Measurements from ENCODE around the gene SFSWAP.

Gene SFSWAP

GRCh38 chr12:131683266-131684014, 27.4 kb upstream of the SFSWAP start:
- peak overlapping the region in 1 of 2 donors; percentile 2 for H3K4me3 Mint-ChIP-seq
- peak overlapping the region in 1 of 2 donors; percentile 13 for H3K27ac Mint-ChIP-seq

GRCh38 chr12:131684015-131684725, 26.7 kb upstream of the SFSWAP start:
- H3K4me3 Mint-ChIP-seq = no peak overlapping the region
- peaks cover 1 to 6% of the 10 kb centered on the region in 2 donors for H3K27me3 Mint-ChIP-seq
- peaks cover 11% of the 10 kb centered on the region for H3K36me3 Mint-ChIP-seq (ENCODE audit: insufficient read depth)
- H3K4me1 Mint-ChIP-seq (ENCODE audit: low read depth in 2 of 2) = peaks cover 0 to 13% of the 10 kb centered on the region in 2 donors
- ATAC-seq (replicated peaks) (no peak), DNase-seq (no peak)
- H3K27ac Mint-ChIP-seq = no peak overlapping the region
- peaks cover 0 to 10% of the 10 kb centered on the region in 2 donors for H3K9me3 Mint-ChIP-seq

More at GRCh38 chr12:131683266-131684014, 27.4 kb upstream of the SFSWAP start:
- peaks cover 0 to 10% of the 10 kb centered on the region in 2 donors for H3K9me3 Mint-ChIP-seq
- ATAC-seq (replicated peaks) (no peak), DNase-seq (no peak)
- peaks cover 0 to 13% of the 10 kb centered on the region in 2 donors for H3K4me1 Mint-ChIP-seq (ENCODE audit: low read depth in 2 of 2)
- peaks cover 6 to 9% of the 10 kb centered on the region in 2 donors for H3K27me3 Mint-ChIP-seq
- peaks cover 11% of the 10 kb centered on the region for H3K36me3 Mint-ChIP-seq (ENCODE audit: insufficient read depth)

DNA sequence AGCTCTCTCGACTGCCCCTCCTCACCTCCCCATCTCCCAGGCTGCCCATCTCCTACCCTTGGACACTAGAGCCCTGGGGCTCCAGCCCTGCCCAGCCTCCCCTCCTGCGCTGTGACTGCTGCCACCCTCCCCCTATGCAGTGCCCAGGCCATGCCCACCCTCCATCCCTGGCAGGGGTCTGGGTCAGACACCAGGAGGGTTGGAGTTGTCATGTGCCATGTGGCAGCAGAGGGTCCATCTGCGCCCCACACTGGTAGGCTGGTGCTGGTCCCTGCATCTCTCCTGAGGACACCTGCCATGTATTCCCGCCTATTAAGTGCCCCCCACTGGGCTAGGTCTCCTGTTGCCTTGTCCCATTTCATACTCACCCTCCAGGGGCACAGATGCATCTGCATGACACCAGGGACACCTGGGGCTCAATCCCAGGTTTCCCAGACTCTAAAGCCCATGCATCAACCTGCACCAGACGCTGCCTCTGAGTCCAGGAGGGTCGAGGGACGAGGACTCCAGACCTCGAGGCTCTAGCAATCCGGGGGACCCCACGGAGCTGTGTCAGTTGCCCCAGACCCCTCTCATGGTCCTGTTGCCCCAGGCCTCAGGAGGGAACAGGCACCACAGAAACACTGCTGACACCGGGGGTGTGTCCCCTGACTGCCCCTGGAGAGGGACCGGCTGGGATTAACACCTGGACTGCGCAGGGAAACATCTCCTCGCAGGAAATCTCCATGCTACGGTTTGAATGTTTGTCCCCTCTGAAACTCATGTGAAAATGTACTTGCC, 23.4 kb upstream of the SFSWAP start:
- no peak for ATAC-seq (replicated peaks)
- H3K27me3 Mint-ChIP-seq = peaks cover 21 to 25% of the 10 kb centered on the region in 2 donors
- peaks cover 0 to 8% of the 10 kb centered on the region in 2 donors for H3K9me3 Mint-ChIP-seq
- H3K27ac Mint-ChIP-seq = no peak overlapping the region
- DNase-seq = no peak
- H3K36me3 Mint-ChIP-seq (ENCODE audit: insufficient read depth) = peaks cover 9% of the 10 kb centered on the region
- H3K4me1 Mint-ChIP-seq (ENCODE audit: low read depth in 2 of 2) = peaks cover 0 to 4% of the 10 kb centered on the region in 2 donors
- H3K4me3 Mint-ChIP-seq = no peak overlapping the region

- Mint-ChIP-seq H3K9me3 (peaks cover 0 to under 1% of the 10 kb centered on the region in 2 donors), H3K4me1 (ENCODE audit: low read depth in 2 of 2) (no peaks in the 10 kb centered on the region), H3K4me3 (no peak overlapping the region), H3K27me3 (peaks cover 24 to 28% of the 10 kb centered on the region in 2 donors), H3K27ac (no peak overlapping the region), H3K36me3 (ENCODE audit: insufficient read depth) (peaks cover 2% of the 10 kb centered on the region)
- ATAC-seq (replicated peaks) (no peak), DNase-seq (no peak)
Measured at GRCh38 chr12:131688131-131688844, 22.6 kb upstream of the SFSWAP start.

- ATAC-seq (replicated peaks) (no peak), DNase-seq (no peak)
- no peaks in the 10 kb centered on the region for H3K36me3 Mint-ChIP-seq (ENCODE audit: insufficient read depth)
- H3K9me3 Mint-ChIP-seq = no peaks in the 10 kb centered on the region
- no peaks in the 10 kb centered on the region for H3K4me1 Mint-ChIP-seq (ENCODE audit: low read depth in 2 of 2)
- peaks cover 27 to 33% of the 10 kb centered on the region in 2 donors for H3K27me3 Mint-ChIP-seq
- no peak overlapping the region for H3K4me3 Mint-ChIP-seq
- no peak overlapping the region for H3K27ac Mint-ChIP-seq
Measured at GRCh38 chr12:131688845-131689154, 22.1 kb upstream of the SFSWAP start.

GRCh38 chr12:131690320-131690719, 20.6 kb upstream of the SFSWAP start:
- Mint-ChIP-seq H3K27ac (no peak overlapping the region), H3K36me3 (ENCODE audit: insufficient read depth) (no peaks in the 10 kb centered on the region), H3K4me1 (ENCODE audit: low read depth in 2 of 2) (no peaks in the 10 kb centered on the region), H3K4me3 (no peak overlapping the region), H3K27me3 (peaks cover 30 to 47% of the 10 kb centered on the region in 2 donors), H3K9me3 (no peaks in the 10 kb centered on the region)
- ATAC-seq (replicated peaks) (no peak), DNase-seq (no peak)

DNA sequence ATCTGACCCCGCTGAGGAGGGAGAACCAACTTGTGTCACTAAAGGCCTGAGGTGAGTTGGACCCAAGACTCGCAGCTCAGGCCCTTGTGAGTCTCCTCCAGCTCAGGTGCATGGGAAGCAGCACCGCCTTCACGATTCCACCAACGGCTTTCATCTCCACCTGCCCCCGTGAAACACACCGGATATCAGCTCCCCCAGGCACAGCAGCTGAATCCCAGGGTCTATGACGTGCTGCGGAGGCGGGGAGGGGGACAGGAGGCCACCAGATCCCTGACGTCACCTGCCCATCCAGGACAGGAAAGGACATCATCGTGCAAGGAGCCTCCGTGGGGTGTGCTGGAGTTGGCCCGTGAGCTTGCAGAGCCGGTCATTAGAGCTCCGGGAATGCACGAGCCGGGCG, 18.5 kb upstream of the SFSWAP start:
- no peaks in the 10 kb centered on the region for H3K36me3 Mint-ChIP-seq (ENCODE audit: insufficient read depth)
- no peak overlapping the region for H3K27ac Mint-ChIP-seq
- H3K4me3 Mint-ChIP-seq = no peak overlapping the region
- no peaks in the 10 kb centered on the region for H3K9me3 Mint-ChIP-seq
- ATAC-seq (replicated peaks) (no peak), DNase-seq (no peak)
- H3K4me1 Mint-ChIP-seq (ENCODE audit: low read depth in 2 of 2) = no peaks in the 10 kb centered on the region
- peaks cover 38 to 56% of the 10 kb centered on the region in 2 donors for H3K27me3 Mint-ChIP-seq

GRCh38 chr12:131693149-131693548, 17.7 kb upstream of the SFSWAP start:
- Mint-ChIP-seq H3K27me3 (peaks cover 39 to 56% of the 10 kb centered on the region in 2 donors), H3K4me1 (ENCODE audit: low read depth in 2 of 2) (no peaks in the 10 kb centered on the region), H3K9me3 (no peaks in the 10 kb centered on the region), H3K27ac (no peak overlapping the region), H3K4me3 (no peak overlapping the region), H3K36me3 (ENCODE audit: insufficient read depth) (no peaks in the 10 kb centered on the region)
- DNase-seq (no peak), ATAC-seq (replicated peaks) (no peak)

DNA sequence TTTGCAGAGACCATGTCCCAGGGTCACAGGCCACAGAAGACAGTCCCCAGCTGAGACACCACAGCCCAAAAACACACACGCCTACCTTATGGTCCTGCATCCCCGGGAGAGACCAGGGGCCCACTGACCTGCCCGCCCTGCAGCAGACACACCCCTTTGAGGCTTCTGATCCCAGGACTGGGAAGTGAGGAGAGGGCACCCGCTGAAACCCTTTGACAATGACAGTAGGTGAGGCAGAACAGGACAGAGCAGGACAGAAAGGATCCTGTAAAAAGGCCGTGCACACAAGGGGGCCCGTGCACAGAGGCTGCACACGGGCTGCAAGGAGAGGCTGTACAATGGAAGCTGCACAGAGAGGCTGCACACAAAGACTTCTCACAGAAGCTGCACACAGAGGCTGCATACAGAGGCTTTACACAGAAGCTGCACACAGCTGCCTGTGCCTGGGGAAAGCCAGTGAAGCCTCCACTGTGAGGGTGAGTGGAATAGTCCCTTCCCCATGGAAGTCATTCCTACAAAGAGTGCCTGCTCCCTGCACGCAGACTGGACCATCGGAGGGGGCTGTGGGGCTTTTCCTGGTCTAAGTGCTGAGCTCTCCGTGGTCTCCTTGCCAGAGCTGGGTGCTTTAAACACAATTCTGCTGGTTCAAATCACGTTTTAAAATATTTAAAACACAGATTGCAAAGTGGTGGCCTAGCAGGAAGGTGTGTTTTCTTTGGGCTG, 16.6 kb upstream of the SFSWAP start:
- no peaks in the 10 kb centered on the region for H3K9me3 Mint-ChIP-seq
- H3K27ac Mint-ChIP-seq = no peak overlapping the region
- no peak for DNase-seq
- peaks cover 43 to 62% of the 10 kb centered on the region in 2 donors for H3K27me3 Mint-ChIP-seq
- no peak for ATAC-seq (replicated peaks)
- no peaks in the 10 kb centered on the region for H3K36me3 Mint-ChIP-seq (ENCODE audit: insufficient read depth)
- H3K4me3 Mint-ChIP-seq = no peak overlapping the region
- H3K4me1 Mint-ChIP-seq (ENCODE audit: low read depth in 2 of 2) = no peaks in the 10 kb centered on the region

DNA sequence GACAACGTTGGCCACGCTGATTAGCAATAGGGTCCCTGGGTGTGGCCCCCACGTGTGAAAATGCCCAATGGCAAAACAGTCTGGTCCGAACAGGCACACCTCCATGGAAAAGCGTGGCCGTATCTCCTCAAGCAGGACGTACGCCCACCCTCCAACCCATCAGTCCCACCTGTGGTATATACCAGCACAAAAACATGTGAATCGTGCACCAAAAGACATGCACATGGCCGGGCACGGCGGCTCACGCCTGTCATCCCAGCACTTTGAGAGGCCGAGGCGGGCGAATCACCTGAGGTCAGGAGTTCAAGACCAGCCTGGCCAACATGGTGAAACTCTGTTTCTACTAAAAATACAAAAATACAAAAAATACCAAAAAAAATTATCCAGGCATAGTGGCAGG, 14.9 kb upstream of the SFSWAP start:
- no peaks in the 10 kb centered on the region for H3K9me3 Mint-ChIP-seq
- H3K4me3 Mint-ChIP-seq = no peak overlapping the region
- no peak for DNase-seq
- ATAC-seq (replicated peaks) = no peak
- H3K36me3 Mint-ChIP-seq (ENCODE audit: insufficient read depth) = no peaks in the 10 kb centered on the region
- H3K27me3 Mint-ChIP-seq = peaks cover 33 to 67% of the 10 kb centered on the region in 2 donors
- no peak overlapping the region for H3K27ac Mint-ChIP-seq
- H3K4me1 Mint-ChIP-seq (ENCODE audit: low read depth in 2 of 2) = no peaks in the 10 kb centered on the region

DNA sequence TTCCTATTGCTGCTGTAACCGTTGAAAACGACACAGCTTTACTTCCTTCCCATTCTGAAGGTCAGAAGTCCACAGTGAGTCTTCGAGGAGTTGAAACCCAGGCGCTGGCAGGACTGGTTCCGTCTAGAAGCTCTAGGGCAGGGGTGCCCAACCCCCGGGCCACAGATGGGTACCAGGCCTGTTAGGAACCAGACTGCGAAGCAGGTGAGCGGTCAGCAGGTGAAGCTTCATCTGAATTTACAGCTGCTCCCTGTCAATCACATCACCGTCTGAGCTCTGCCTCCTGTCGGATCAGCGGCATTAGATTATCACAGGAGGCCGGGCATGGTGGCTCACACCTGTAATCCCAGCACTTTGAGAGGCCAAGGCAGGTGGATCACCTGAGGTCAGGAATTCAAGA, 12.6 kb upstream of the SFSWAP start:
- Mint-ChIP-seq H3K4me1 (ENCODE audit: low read depth in 2 of 2) (no peaks in the 10 kb centered on the region), H3K4me3 (no peak overlapping the region), H3K27me3 (peaks cover 19 to 51% of the 10 kb centered on the region in 2 donors), H3K9me3 (no peaks in the 10 kb centered on the region), H3K27ac (no peak overlapping the region), H3K36me3 (ENCODE audit: insufficient read depth) (no peaks in the 10 kb centered on the region)
- DNase-seq (no peak), ATAC-seq (replicated peaks) (no peak)

- no peak for DNase-seq
- H3K4me1 Mint-ChIP-seq (ENCODE audit: low read depth in 2 of 2) = no peaks in the 10 kb centered on the region
Measured at GRCh38 chr12:131699434-131699833, 11.5 kb upstream of the SFSWAP start.

More at GRCh38 chr12:131699434-131699833, 11.5 kb upstream of the SFSWAP start:
- Mint-ChIP-seq H3K36me3 (ENCODE audit: insufficient read depth) (no peaks in the 10 kb centered on the region), H3K27ac (no peak overlapping the region), H3K4me3 (no peak overlapping the region), H3K27me3 (peaks cover 16 to 39% of the 10 kb centered on the region in 2 donors), H3K9me3 (peaks cover under 1 to 1% of the 10 kb centered on the region in 2 donors)
- no peak for ATAC-seq (replicated peaks)
